H9 (cell line): Measurements from ENCODE around the gene SH2B2. TPM values are rescaled to one million over a fixed set of nuclear protein-coding genes. Genes with fewer than 3 reads are reported as not detected.

Experiments used
- DNase-seq: peaks from one replicate; pipeline ENCODE4 v3.0.0-alpha.2; 2017
- H2AFZ ChIP-seq: one replicate; pipeline ENCODE4 v1.6.1; 2013; ENCODE audit warnings: mild to moderate bottlenecking, low read length, control low read depth, moderate library complexity
- H2AK5ac ChIP-seq: 2 replicates; pipeline ENCODE4 v1.6.1; 2013; ENCODE audit warnings: low read length, control low read depth, mixed read lengths; ENCODE audit not compliant: insufficient read length
- H2BK120ac ChIP-seq: one replicate; pipeline ENCODE4 v1.6.1; 2013; ENCODE audit warnings: low read depth, mild to moderate bottlenecking, low read length, control low read depth, inconsistent platforms; ENCODE audit not compliant: poor library complexity, severe bottlenecking
- H2BK12ac ChIP-seq: 2 replicates; pipeline ENCODE4 v1.6.1; 2013; ENCODE audit warnings: low read length, control low read depth, mixed read lengths, low read depth; ENCODE audit not compliant: insufficient read length
- H2BK15ac ChIP-seq: 2 replicates; pipeline ENCODE4 v1.6.1; 2013; ENCODE audit warnings: low read depth, low read length, control low read depth
- H2BK20ac ChIP-seq: one replicate; pipeline ENCODE4 v1.6.1; 2013; ENCODE audit warnings: low read depth, mild to moderate bottlenecking, low read length, control low read depth, inconsistent platforms; ENCODE audit not compliant: poor library complexity, severe bottlenecking
- H2BK5ac ChIP-seq: 2 replicates; pipeline ENCODE4 v1.6.1; 2013; ENCODE audit warnings: low read length, control low read depth, mixed read lengths; ENCODE audit not compliant: insufficient read length
- H3K14ac ChIP-seq: 2 replicates; pipeline ENCODE4 v1.6.1; 2013; ENCODE audit warnings: low read length, control low read depth; ENCODE audit not compliant: insufficient read depth
- H3K18ac ChIP-seq: 2 replicates; pipeline ENCODE4 v1.6.1; 2013; ENCODE audit warnings: low read depth, mild to moderate bottlenecking, mixed read lengths, low read length, control low read depth; ENCODE audit not compliant: insufficient read length
- H3K23ac ChIP-seq: 2 replicates; pipeline ENCODE4 v1.6.1; 2013; ENCODE audit warnings: low read length, control low read depth, mixed read lengths, low read depth; ENCODE audit not compliant: insufficient read length
- H3K23me2 ChIP-seq: 2 replicates; pipeline ENCODE4 v1.6.1; 2013; ENCODE audit warnings: low read depth, mild to moderate bottlenecking, mixed read lengths, low read length, control low read depth; ENCODE audit not compliant: insufficient read length, poor library complexity, severe bottlenecking
- H3K27ac ChIP-seq: 2 replicates; pipeline ENCODE4 v1.5.1; 2013; ENCODE audit warnings: low read length, control low read depth, mixed read lengths, low read depth; ENCODE audit not compliant: insufficient read length
- H3K27me3 ChIP-seq: 2 replicates; pipeline ENCODE4 v1.6.1; 2013; ENCODE audit warnings: low read length, control low read depth, inconsistent platforms; ENCODE audit not compliant: insufficient read depth
- H3K4ac ChIP-seq: 2 replicates; pipeline ENCODE4 v1.6.1; 2013; ENCODE audit warnings: low read depth, mild to moderate bottlenecking, control low read depth, inconsistent platforms, low read length, moderate library complexity
- H3K4me1 ChIP-seq: 2 replicates; pipeline ENCODE4 v1.6.1; 2013; ENCODE audit warnings: low read length, control low read depth, inconsistent platforms; ENCODE audit not compliant: insufficient read depth
- H3K4me2 ChIP-seq: 2 replicates; pipeline ENCODE4 v1.6.1; 2013; ENCODE audit warnings: low read length, control low read depth, mixed read lengths; ENCODE audit not compliant: insufficient read length, insufficient read depth
- H3K56ac ChIP-seq: 2 replicates; pipeline ENCODE4 v1.6.1; 2013; ENCODE audit warnings: low read depth, mild to moderate bottlenecking, mixed read lengths, low read length, control low read depth; ENCODE audit not compliant: insufficient read length
- H3K79me1 ChIP-seq: 2 replicates; pipeline ENCODE4 v1.6.1; 2013; ENCODE audit warnings: low read depth, mild to moderate bottlenecking, moderate library complexity, low read length, control low read depth, inconsistent platforms; ENCODE audit not compliant: insufficient read depth, poor library complexity, severe bottlenecking
- H3K79me2 ChIP-seq: 2 replicates; pipeline ENCODE4 v1.6.1; 2013; ENCODE audit warnings: low read length, control low read depth, inconsistent platforms; ENCODE audit not compliant: insufficient read depth
- H3K9ac ChIP-seq: 2 replicates; pipeline ENCODE4 v1.6.1; 2013; ENCODE audit warnings: low read length, control low read depth, mixed read lengths; ENCODE audit not compliant: insufficient read length; ENCODE audit errors: extremely low read depth
- H3K9me3 ChIP-seq: one replicate; pipeline ENCODE4 v1.6.1; 2013; ENCODE audit warnings: low read depth, low read length, inconsistent platforms; ENCODE audit not compliant: control insufficient read depth
- H3T11ph ChIP-seq: one replicate; pipeline ENCODE4 v1.6.1; 2013; ENCODE audit warnings: mild to moderate bottlenecking, low read length, control low read depth, inconsistent platforms
- H4K20me1 ChIP-seq: one replicate; pipeline ENCODE4 v1.6.1; 2013; ENCODE audit not compliant: control insufficient read depth, insufficient read length, insufficient read depth
- H4K5ac ChIP-seq: 2 replicates; pipeline ENCODE4 v1.6.1; 2013; ENCODE audit warnings: low read depth, mild to moderate bottlenecking, mixed read lengths, low read length, control low read depth; ENCODE audit not compliant: insufficient read length
- H4K8ac ChIP-seq: replicated peaks from 2 replicates; pipeline ENCODE4 v1.6.1; 2013; ENCODE audit warnings: low read length, control low read depth, mixed read lengths, low read depth; ENCODE audit not compliant: insufficient read length
- H4K91ac ChIP-seq: 2 replicates; pipeline ENCODE4 v1.6.1; 2013; ENCODE audit warnings: low read depth, mild to moderate bottlenecking, moderate library complexity, mixed read lengths, low read length, control low read depth; ENCODE audit not compliant: insufficient read length
- H3K27ac Mint-ChIP-seq, 3 experiments: 2 replicates in 2 of 3; 3 replicates in 1 of 3; pipeline ENCODE4 v1.8.0; 2020 to 2021; ENCODE audit warnings: mixed read lengths in 3 of 3, mild to moderate bottlenecking in 1 of 3, moderate library complexity in 1 of 3
- H3K27me3 Mint-ChIP-seq: 2 replicates; pipeline ENCODE4 v1.8.0; 2021; ENCODE audit warnings: low read depth, mild to moderate bottlenecking, moderate library complexity, mixed read lengths
- H3K36me3 Mint-ChIP-seq, 3 experiments: 2 replicates in 2 of 3; 3 replicates in 1 of 3; pipeline ENCODE4 v1.8.0; 2020 to 2021; ENCODE audit warnings: low read depth in 3 of 3, mixed read lengths in 3 of 3; ENCODE audit not compliant: insufficient read depth in 1 of 3
- H3K4me1 Mint-ChIP-seq, 2 experiments: 2 replicates each; pipeline ENCODE4 v1.8.0; 2020; ENCODE audit warnings: mixed read lengths in 2 of 2
- H3K4me3 Mint-ChIP-seq, 2 experiments: 2 replicates in 1 of 2; 3 replicates in 1 of 2; pipeline ENCODE4 v1.8.0; 2020 to 2021; ENCODE audit warnings: mild to moderate bottlenecking in 2 of 2, mixed read lengths in 2 of 2, moderate library complexity in 1 of 2
- H3K9me3 Mint-ChIP-seq, 2 experiments: 2 replicates in 1 of 2; 3 replicates in 1 of 2; pipeline ENCODE4 v1.8.0; 2020; ENCODE audit warnings: mild to moderate bottlenecking in 2 of 2, mixed read lengths in 2 of 2, moderate library complexity in 1 of 2
- CTCF ChIP-seq: fragments of 200-600 bp; sonication (generic); conservative IDR thresholded peaks from 3 replicates; pipeline ENCODE4 v1.8.0; 2021; ENCODE audit warnings: antibody characterized with exemption, mild to moderate bottlenecking
- WGBS: extraction: QIAGEN DNeasy Blood & Tissue Kit; methylation state at CpG from one replicate; pipeline ENCODE4 v1.1.7; 2013; ENCODE audit warnings: missing lambda C conversion rate, low lambda C conversion rate, mixed read lengths; ENCODE audit not compliant: insufficient read length; ENCODE audit errors: extremely low coverage; 5-methylcytosine and 5-hydroxymethylcytosine counted together
- total RNA-seq: library from RNA; stranded (reverse); gene quantifications from 2 replicates; pipeline ENCODE4 v1.2.1, GENCODE V29; 2021

Gene SH2B2
- total RNA-seq, 1 experiment from 2014 or later, result 10.4 TPM

- H3K9me3 Mint-ChIP-seq, result no peaks in the 10 kb centered on the region
- H3K4me1 Mint-ChIP-seq, result no peaks in the 10 kb centered on the region
- no peaks in the 10 kb centered on the region for H3K23me2 ChIP-seq
Measured at GRCh38 chr7:102244601-102245000, 42.1 kb upstream of the SH2B2 start.

More at GRCh38 chr7:102244601-102245000, 42.1 kb upstream of the SH2B2 start:
- Mint-ChIP-seq H3K27me3 (no peaks in the 10 kb centered on the region; the same call in 1 of the 2 replicates), H3K4me3 (no peak overlapping the region), H3K36me3 (peaks cover 6 to 34% (median 10%) of the 10 kb centered on the region in 3 experiments; a peak in 6 of 7 replicates), H3K27ac (no peak overlapping the region; a peak in 1 of 7 replicates)
- no peak overlapping the region for H3K14ac ChIP-seq
- H3K4me2 ChIP-seq, result no peak overlapping the region
- no peak overlapping the region for H3T11ph ChIP-seq
- no peak overlapping the region for H2AFZ ChIP-seq
- H3K4ac ChIP-seq, result no peak overlapping the region
- H3K56ac ChIP-seq, result no peak overlapping the region
- no peak overlapping the region for H2BK20ac ChIP-seq
- TF ChIP-seq CTCF, result no peak
- H2BK12ac ChIP-seq, result no peak overlapping the region
- no peak overlapping the region for H4K5ac ChIP-seq
- H4K91ac ChIP-seq, result no peak overlapping the region
- H3K23ac ChIP-seq, result no peak overlapping the region
- no peak overlapping the region for H2BK15ac ChIP-seq
- no peaks in the 10 kb centered on the region for H3K27me3 ChIP-seq
- H3K4me1 ChIP-seq, result no peaks in the 10 kb centered on the region
- H3K79me2 ChIP-seq, result no peaks in the 10 kb centered on the region
- WGBS, result no CpG with 5 or more reads among the region's 4 CpGs
- H2AK5ac ChIP-seq, result no peak overlapping the region
- H3K27ac ChIP-seq, result no peak overlapping the region
- H3K9me3 ChIP-seq, result no peaks in the 10 kb centered on the region
- no peak overlapping the region for H3K18ac ChIP-seq
- H4K8ac ChIP-seq, result no peak overlapping the region
- DNase-seq, result no peak
- H2BK5ac ChIP-seq, result no peak overlapping the region
- no peak overlapping the region for H2BK120ac ChIP-seq
- H3K9ac ChIP-seq, result no peak overlapping the region
- no peaks in the 10 kb centered on the region for H4K20me1 ChIP-seq
- H3K79me1 ChIP-seq, result no peaks in the 10 kb centered on the region
